GM18526 (cell line): ENCODE measurements around the gene ANKRD29.

Experiments used
- POLR2A ChIP-seq: IDR thresholded peaks from 3 replicates; pipeline ENCODE4 v1.6.1; 2011; ENCODE audit not compliant: insufficient read length; ENCODE audit errors: extremely low read depth

The ANKRD29 gene

DNA sequence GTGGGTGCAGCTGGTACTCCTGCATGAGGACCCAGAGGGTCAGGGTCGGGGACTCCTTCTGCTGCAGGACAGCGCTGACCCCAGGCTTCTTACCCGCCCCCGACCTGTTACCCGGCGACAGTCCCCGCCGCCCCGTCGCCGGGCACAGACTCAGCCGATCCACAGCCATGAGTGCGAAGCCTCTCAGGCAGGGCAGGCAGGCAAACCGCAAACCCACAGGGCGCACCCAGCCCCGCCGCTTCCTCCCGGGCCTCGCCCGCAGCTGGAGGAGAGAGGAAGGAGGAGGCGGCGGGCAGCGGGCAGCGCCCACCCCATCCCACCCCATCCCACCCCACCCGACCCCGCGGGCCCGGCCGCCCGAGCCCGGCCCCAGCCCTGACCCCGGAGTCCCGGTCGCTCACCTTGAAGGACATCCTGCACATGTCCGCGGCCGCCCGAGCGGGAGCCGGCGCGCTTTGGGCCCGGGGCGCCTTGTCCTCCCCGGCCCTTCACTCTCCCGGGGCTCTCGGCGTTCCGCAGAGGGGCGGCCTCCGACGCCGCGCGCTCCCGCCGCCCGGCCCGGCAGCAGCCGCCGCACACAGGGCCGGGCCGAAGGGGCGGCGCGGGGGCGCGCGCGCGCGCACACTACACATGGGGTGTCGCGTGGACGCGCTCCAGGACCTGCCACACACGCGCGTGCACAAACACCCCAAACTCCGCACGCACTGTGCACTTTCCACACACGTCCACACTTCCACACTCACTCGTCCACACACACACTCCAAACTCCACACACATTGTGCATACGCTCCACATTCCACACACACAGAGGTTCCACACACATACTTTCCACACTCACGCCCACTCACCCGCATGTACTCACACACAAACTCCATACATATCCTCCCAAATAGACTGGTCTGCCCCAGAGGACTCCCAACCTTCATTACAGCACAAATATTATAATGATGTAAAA, at the start of gene ANKRD29:
TSS of gene ANKRD29 (minus strand) at position 603 of the 955 bp plus-strand sequence. CDS start at position 422, 181 bp downstream.
- TF ChIP-seq POLR2A = no peak

- no peak for TF ChIP-seq POLR2A
Observed at GRCh38 chr18:23712445-23712844, 49.7 kb upstream of the ANKRD29 start.

GRCh38 chr18:23711426-23711825, 48.7 kb upstream of the ANKRD29 start:
- TF ChIP-seq POLR2A = no peak

- no peak for TF ChIP-seq POLR2A
Observed at GRCh38 chr18:23710946-23711345, 48.2 kb upstream of the ANKRD29 start.

- TF ChIP-seq POLR2A = no peak
Observed at GRCh38 chr18:23710068-23710527, 47.4 kb upstream of the ANKRD29 start.

- no peak for TF ChIP-seq POLR2A
Observed at GRCh38 chr18:23706971-23707640, 44.4 kb upstream of the ANKRD29 start.

- TF ChIP-seq POLR2A = no peak
Observed at GRCh38 chr18:23704806-23705205, 42.1 kb upstream of the ANKRD29 start.

- no peak for TF ChIP-seq POLR2A
Observed at GRCh38 chr18:23703987-23704384, 41.3 kb upstream of the ANKRD29 start.

GRCh38 chr18:23703057-23703986, 40.6 kb upstream of the ANKRD29 start:
- no peak for TF ChIP-seq POLR2A

DNA sequence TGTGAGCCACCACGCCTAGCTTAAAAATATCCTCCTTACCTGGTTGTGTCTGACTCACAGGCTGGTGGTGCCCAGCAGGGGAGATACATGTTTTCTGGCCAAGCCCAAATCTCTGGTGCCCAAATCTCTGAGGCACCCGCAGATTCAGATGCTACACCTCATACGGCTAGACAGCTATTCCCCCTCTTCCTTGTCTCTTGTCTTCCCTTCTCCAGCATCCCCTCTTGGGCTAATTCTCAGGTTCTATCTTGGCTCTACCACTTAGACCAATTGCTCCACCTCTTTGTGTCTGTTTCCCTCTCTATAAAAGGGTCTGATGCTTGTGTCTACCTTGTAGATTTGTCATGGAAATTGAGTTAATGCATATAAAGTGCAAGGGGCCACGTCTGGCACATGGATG, 39.9 kb upstream of the ANKRD29 start:
- TF ChIP-seq POLR2A = no peak

DNA sequence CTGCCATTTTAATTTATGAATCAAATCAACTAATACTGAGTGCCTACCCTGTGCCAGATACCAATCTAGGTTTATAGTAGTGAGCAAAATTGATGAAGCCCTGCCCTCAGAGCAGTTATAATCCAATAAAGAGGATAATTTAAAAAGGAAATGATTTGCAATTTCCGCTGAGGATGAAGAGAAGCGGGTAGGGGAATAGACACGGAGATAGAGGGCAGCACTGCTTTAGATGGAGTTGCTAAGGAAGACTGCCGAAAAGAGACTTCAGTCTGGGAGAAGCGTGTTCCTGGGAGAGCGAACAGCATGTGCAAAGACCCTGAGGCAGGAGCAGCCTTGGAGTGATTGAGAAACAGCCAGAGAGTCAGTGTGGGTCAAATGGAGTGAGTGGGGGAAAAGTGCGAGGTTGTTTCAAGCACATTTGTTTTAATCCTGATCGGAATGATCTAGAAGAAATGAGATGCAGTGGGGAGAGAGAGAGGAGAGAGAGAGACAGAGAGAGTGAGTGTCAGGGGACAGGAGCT, 38.9 kb upstream of the ANKRD29 start:
- TF ChIP-seq POLR2A = no peak

- no peak for TF ChIP-seq POLR2A
Observed at GRCh38 chr18:23701017-23701416, 38.3 kb upstream of the ANKRD29 start.

DNA sequence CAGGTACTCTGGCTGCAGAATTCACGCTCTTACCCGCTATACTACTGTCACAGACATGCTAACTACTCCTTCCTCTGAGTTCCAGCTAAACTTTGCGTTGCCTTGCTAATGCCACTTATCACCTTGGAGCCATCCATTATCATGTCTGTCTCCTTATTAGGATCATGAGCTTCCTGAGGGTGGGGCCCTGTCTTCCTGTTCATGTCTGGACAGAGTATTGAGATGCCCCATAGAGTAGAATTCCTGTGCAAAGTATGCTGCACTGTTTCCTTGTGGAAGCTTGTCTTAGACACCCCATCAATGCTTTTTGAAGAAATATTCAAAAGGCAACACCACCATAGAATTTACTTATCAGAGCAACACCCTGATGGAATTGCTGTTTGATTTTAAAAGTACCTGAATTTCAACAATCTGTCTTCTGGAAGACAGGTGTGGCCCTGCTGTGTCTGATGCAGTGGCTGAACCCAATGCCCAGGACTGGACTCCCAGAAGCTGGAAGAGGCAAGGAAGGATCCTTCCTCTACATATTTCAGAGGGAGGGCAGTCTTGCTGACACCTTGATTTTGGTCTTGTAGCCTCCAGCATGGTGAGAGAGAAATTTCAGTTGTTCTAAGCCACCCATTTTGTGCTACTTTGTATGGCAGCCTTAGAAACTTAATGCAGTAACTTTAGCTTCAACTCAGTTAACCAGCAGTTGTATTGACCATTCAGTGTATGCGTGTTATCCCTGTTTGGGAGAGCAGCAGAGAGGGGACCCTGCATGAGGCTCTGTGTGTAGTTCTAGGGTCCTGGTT, 32.1 kb upstream of the ANKRD29 start:
- no peak for TF ChIP-seq POLR2A

DNA sequence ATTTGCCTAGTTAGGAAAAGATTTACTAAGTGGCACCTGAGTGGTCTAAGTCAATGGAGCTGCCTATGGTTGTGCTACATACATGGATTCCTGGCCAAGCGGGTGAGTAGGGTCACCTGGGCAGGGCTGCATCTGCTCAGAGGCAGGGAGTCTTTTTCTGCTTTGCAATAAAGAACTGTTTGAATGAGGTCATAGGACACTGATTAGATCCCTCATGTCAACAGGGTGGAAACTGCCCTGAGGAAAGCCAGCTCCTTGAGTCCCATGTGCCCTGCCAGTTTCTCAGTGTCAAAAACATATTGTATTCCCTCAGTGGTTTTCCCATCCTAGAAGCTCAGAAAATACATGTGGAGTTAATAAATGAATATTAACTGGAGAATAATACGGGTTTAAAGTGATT, 31.1 kb upstream of the ANKRD29 start:
- TF ChIP-seq POLR2A = no peak
